ENCODE measurements around the gene ADAMTS19. TPM values are rescaled to one million over a fixed set of nuclear protein-coding genes. Genes with fewer than 3 reads are reported as not detected.

ADAMTS19 gene
- total RNA-seq, 2 donors from 2014 or later: 26.2 to 34.6 TPM

- no peak for TF ChIP-seq CTCF (conservative IDR thresholded peaks at IDR 0.05)
- DNase-seq: no peak
These were observed 228.9 kb downstream of the ADAMTS19 start for GRCh38 chr5:129689045-129689444.

GRCh38 chr5:129691220-129691619 lies 231.1 kb downstream of the ADAMTS19 start:
- no peak for TF ChIP-seq CTCF (conservative IDR thresholded peaks at IDR 0.05)
- peaks cover 11% of the 10 kb centered on the region for H3K4me1 Mint-ChIP-seq
- no peak overlapping the region for H3K27ac ChIP-seq (ENCODE audit: low read depth, low read length)
- no peak overlapping the region for H3K9ac ChIP-seq (ENCODE audit: extremely low read depth, low read length, poor library complexity, severe bottlenecking)
- H3K9me3 ChIP-seq (ENCODE audit: control insufficient read depth, low read length): peaks cover 2% of the 10 kb centered on the region
- no peak overlapping the region for H3K4me3 ChIP-seq (ENCODE audit: low read length)
- 100% methylated on average over 1 of the region's 1 CpG; no CpG with 5 or more reads in 1 of the 2 experiments for WGBS, 2 experiments (ENCODE audit: insufficient coverage in 1 of 2, insufficient read length in 1 of 2)
- H3K4me1 ChIP-seq (ENCODE audit: control insufficient read depth, insufficient read depth, low read length): no peaks in the 10 kb centered on the region
- DNase-seq: no peak
- no peak overlapping the region for H3K27ac Mint-ChIP-seq
- H3K36me3 Mint-ChIP-seq (ENCODE audit: low read depth): peaks cover 22% of the 10 kb centered on the region
- H3K27me3 Mint-ChIP-seq (ENCODE audit: insufficient read depth): no peaks in the 10 kb centered on the region
- H3K4me3 Mint-ChIP-seq: no peak overlapping the region
- no peaks in the 10 kb centered on the region for H3K36me3 ChIP-seq (ENCODE audit: control insufficient read depth, insufficient read depth, low read length)
- H3K27me3 ChIP-seq (ENCODE audit: control insufficient read depth, insufficient read depth, low read length, poor library complexity, severe bottlenecking): no peaks in the 10 kb centered on the region
- H3K9me3 Mint-ChIP-seq: no peaks in the 10 kb centered on the region

More at GRCh38 chr5:129689045-129689444, 228.9 kb downstream of the ADAMTS19 start:
- Mint-ChIP-seq H3K27me3 (ENCODE audit: insufficient read depth) (no peaks in the 10 kb centered on the region), H3K36me3 (ENCODE audit: low read depth) (peaks cover 7% of the 10 kb centered on the region), H3K4me3 (no peak overlapping the region), H3K27ac (no peak overlapping the region), H3K9me3 (no peaks in the 10 kb centered on the region), H3K4me1 (no peaks in the 10 kb centered on the region)
- H3K9me3 ChIP-seq (ENCODE audit: control insufficient read depth, low read length): no peaks in the 10 kb centered on the region
- no peaks in the 10 kb centered on the region for H3K27me3 ChIP-seq (ENCODE audit: control insufficient read depth, insufficient read depth, low read length, poor library complexity, severe bottlenecking)
- H3K4me1 ChIP-seq (ENCODE audit: control insufficient read depth, insufficient read depth, low read length): no peaks in the 10 kb centered on the region
- no peak overlapping the region for H3K27ac ChIP-seq (ENCODE audit: low read depth, low read length)
- no peak overlapping the region for H3K4me3 ChIP-seq (ENCODE audit: low read length)
- no peak overlapping the region for H3K9ac ChIP-seq (ENCODE audit: extremely low read depth, low read length, poor library complexity, severe bottlenecking)
- peaks cover 1% of the 10 kb centered on the region for H3K36me3 ChIP-seq (ENCODE audit: control insufficient read depth, insufficient read depth, low read length)

GRCh38 chr5:129696636-129697035 lies 236.5 kb downstream of the ADAMTS19 start:
- Mint-ChIP-seq H3K9me3 (no peaks in the 10 kb centered on the region), H3K4me3 (no peak overlapping the region), H3K36me3 (ENCODE audit: low read depth) (peaks cover 35% of the 10 kb centered on the region), H3K4me1 (peaks cover 14% of the 10 kb centered on the region), H3K27me3 (ENCODE audit: insufficient read depth) (no peaks in the 10 kb centered on the region), H3K27ac (no peak overlapping the region)
- Histone ChIP-seq H3K4me1 (ENCODE audit: control insufficient read depth, insufficient read depth, low read length) (no peaks in the 10 kb centered on the region), H3K36me3 (ENCODE audit: control insufficient read depth, insufficient read depth, low read length) (no peaks in the 10 kb centered on the region), H3K9ac (ENCODE audit: extremely low read depth, low read length, poor library complexity, severe bottlenecking) (no peak overlapping the region), H3K27me3 (ENCODE audit: control insufficient read depth, insufficient read depth, low read length, poor library complexity, severe bottlenecking) (no peaks in the 10 kb centered on the region), H3K4me3 (ENCODE audit: low read length) (no peak overlapping the region), H3K9me3 (ENCODE audit: control insufficient read depth, low read length) (peaks cover 5% of the 10 kb centered on the region), H3K27ac (ENCODE audit: low read depth, low read length) (no peak overlapping the region)
- no peak for DNase-seq
- no peak for TF ChIP-seq CTCF (conservative IDR thresholded peaks at IDR 0.05)

All from endodermal cell (in vitro differentiated cells).